GM18508 (cell line): ENCODE data around the gene IL23R.

Experiments
- ATAC-seq: cut with Tn5 transposase; IDR thresholded peaks from one replicate; pipeline ENCODE4 v1.9.1; 2021; ENCODE audit warnings: moderate number of reproducible peaks; ENCODE audit not compliant: insufficient read depth, unreplicated experiment

The IL23R gene

DNA sequence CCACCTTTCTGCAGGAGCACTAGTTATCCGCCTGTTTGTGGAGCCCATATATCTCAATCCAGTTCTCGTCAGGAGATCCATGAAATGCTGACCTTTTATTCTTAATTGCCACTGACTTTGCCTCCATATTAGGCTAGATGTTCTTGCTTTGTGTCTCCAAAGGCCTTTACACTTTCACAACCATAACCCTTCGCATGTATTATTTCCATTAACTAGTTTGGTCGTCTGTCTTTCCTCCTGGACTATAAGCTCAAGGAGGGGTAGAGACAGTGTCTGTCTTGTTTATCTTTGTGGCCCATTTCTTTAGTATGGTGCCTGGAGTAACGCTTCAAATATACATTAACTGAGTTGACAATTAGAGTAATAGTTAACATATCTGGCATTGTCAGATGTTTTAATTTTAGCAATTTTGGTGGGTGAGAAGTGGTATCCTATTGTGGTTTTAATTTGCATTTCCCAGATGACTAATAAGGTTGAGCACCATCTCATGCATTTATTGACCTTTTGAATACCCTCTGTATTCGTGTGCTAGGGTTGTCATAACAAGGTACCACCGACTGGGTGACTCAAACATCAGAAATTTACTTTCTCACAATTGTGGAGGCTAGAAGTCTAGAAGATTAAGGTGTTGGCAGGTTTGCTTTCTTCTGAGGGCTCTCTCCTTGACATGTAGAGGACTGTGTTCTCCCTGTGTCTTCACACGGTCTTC lies 119.7 kb downstream of the IL23R start:
- ATAC-seq = peak; percentile 98

DNA sequence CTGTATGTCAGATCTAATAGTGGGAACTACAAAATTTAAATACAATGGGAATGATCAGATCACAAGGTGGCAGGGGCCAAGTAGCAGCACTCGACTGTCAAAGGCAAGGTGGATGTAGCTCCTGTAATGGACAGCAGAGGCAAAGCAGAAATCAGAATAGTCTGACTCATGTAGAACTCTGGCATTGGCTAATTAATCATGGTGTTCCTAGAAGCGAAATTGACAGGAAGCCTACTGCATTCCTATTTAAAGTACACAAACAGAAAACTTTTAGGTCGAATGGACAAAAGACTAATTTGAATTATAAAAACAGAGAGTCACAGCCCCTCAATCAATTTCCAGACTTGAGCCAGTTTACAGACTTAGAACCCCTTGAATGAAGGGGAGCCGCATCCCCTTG lies 124.0 kb downstream of the IL23R start:
- no peak for ATAC-seq

DNA sequence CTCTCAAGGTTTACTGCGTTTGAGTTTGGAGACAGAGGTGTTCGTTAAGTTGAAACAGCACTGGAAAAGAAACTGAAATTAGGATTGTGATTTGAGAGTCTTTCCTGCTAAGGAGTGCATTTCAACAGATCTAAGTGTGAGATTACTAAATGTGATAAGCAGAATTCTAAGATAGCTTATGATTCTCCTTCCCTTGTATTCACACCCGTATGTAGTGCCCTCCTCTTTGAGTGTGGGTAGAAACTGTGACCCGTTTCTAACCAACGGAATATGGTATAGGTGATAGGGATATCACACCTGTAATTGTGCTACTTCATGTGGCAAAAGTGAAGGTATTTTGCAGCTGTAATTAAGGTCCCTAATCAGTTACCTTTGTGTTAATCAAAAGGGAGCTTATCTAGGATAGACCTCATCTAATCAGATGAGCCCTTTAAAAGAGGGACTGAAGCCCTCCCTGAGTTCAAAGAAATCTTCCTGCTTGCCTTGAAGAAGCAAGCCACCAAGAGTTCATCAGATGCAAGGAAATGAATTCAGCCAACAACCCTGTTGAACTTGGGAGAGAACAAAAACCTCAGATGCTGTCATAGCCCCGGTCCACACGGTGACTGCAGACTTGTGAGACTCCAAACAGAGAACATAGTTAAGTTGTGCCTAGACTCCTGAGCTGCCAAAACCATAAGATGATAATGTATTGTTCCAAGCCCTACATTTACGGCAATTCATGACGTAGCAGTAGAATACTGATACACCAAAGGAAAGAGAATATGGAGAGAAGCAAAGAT lies 128.8 kb downstream of the IL23R start:
- ATAC-seq = no peak

DNA sequence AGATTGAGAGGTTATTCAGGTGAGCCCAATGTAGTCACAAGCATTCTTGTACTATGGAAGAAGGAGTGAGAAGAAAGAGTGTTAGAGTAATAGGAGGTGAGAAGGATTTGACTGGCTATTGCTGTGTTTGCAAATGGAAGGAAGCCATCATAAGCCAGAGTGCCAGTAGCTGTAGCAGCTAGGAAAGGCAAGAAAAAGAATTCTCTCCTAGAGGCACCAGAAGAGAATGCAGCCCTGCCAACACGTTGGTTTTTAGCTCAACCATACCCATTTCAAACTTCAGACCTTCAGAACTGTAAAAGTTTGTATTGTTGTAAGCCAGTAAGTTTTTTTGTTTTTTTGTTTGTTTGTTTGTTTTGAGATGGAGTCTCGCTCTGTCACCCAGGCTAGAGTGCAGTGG lies 132.5 kb downstream of the IL23R start:
- no peak for ATAC-seq

DNA sequence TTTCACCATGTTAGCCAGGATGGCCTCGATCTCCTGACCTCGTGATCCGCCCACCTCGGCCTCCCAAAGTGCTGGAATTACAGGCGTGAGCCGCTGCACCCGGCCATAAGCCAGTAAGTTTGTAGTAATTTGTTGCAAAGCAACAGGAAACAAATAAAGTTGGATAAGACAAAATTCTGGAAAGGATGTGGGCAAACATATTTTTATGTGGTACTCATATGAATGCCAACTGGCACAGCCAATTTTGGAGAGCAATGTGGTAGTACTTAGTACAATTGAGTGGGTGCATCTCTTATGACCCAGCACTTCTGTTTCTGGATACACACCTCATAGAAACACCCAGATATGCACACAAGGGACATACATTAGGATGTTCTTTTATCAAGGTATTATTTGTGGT lies 133.0 kb downstream of the IL23R start:
- ATAC-seq = no peak

- no peak for ATAC-seq
Measured at GRCh38 chr1:67300561-67300960, 134.3 kb downstream of the IL23R start.

- ATAC-seq = no peak
Measured at GRCh38 chr1:67304023-67304422, 137.8 kb downstream of the IL23R start.

DNA sequence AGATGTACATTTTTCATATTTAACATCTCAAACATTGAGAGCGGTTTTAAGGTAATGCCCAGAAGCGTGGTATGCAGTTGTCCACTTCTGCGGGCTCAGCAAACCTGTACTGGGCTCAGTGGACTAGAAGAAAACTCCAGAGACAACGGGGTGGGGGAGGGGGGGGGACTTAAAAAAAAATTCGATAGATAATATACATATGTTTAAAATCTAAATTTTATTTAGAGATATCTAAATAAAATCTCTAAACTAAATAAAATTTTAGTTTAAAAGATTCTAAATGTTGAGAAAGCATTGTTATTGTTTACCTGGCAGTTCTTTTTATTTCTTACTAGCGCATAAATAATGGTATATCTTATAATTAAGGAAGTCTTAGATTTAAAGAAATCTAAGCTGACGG lies 140.3 kb downstream of the IL23R start:
- ATAC-seq = no peak

DNA sequence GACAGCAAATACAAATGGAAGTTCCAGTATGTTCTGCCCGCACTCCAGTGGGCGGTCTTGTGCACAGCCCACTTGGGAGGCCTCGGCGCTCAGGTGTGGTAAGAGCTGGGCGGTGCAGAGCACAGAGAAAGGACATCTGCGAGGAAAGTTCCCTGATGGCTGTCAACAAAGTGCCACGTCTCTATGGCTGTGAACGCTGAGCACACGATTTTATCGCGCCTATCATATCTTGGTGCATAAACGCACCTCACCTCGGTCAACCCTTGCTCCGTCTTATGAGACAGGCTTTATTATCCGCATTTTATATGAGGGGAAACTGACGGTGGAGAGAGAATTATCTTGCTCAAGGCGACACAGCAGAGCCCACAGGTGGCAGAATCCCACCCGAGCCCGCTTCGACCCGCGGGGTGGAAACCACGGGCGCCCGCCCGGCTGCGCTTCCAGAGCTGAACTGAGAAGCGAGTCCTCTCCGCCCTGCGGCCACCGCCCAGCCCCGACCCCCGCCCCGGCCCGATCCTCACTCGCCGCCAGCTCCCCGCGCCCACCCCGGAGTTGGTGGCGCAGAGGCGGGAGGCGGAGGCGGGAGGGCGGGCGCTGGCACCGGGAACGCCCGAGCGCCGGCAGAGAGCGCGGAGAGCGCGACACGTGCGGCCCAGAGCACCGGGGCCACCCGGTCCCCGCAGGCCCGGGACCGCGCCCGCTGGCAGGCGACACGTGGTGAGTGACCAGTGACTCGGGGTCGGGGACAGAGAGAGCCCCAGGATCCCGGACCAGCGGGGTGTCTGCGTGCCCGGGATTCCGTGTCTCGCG lies 141.2 kb downstream of the IL23R start, which contains the start of gene IL12RB2:
TSS of gene IL12RB2 (plus strand) at position 623 of the 810 bp plus-strand sequence. CDS start 12,496 bp downstream, outside the sequence.
- ATAC-seq = no peak

GRCh38 chr1:67308136-67308535 lies 141.9 kb downstream of the IL23R start:
- no peak for ATAC-seq
